ENCODE data around the gene ZNF518A. TPM values are rescaled to one million over a fixed set of nuclear protein-coding genes. Genes with fewer than 3 reads are reported as not detected.

Gene ZNF518A
- total and polyA plus RNA-seq, 2 of the 8 experiments (the other 6 are each of a cell fraction or from before 2014, with no cell fraction given) = 6.6 to 34.8 TPM

DNA sequence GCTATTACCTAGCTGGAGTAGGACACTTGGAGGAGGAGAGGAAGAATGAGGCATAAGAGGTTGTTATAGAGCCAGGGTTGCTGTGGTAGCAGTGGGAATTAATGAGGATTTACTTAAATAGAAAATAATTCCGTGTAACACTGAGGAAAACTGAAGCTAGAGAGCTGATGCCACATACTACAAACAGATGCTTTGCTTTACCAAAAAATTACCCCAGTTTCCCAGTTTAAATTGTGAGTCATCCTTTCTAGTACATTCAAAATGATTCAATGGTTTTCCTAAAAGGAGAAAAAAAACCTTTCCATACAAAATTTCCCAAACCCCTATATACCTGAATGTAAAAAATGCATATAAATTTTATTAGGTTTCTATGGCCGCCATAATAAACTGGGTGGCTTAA is 58.3 kb downstream of the ZNF518A start (continued):
- no peak for TF ChIP-seq CHD2 (IDR thresholded peaks at IDR 0.05; ENCODE audit: low read length)

All from H1 (cell line).